NCI-H2081 treated with DMSO at 0.1 percent for 48 hours (cell line): Measurements from ENCODE around the gene STIM2.

Source experiments
- DNase-seq: peaks from one replicate; lab custom pipeline; 2025; lab: John Stamatoyannopoulos, UW

Gene STIM2

GRCh38 chr4:26900765-26901164 lies 40.1 kb downstream of the STIM2 start:
- no peak for DNase-seq

- DNase-seq: no peak
Measured at GRCh38 chr4:26905172-26905571, 44.5 kb downstream of the STIM2 start.

GRCh38 chr4:26907731-26908599 lies 47.3 kb downstream of the STIM2 start:
- no peak for DNase-seq

GRCh38 chr4:26909369-26909768 lies 48.7 kb downstream of the STIM2 start:
- DNase-seq: no peak

- DNase-seq: no peak
Measured at GRCh38 chr4:26911254-26911653, 50.6 kb downstream of the STIM2 start.

- DNase-seq: no peak
Measured at GRCh38 chr4:26912069-26912468, 51.4 kb downstream of the STIM2 start.

GRCh38 chr4:26912810-26913209 lies 52.2 kb downstream of the STIM2 start:
- DNase-seq: no peak

GRCh38 chr4:26916195-26916594 lies 55.6 kb downstream of the STIM2 start:
- DNase-seq: no peak

GRCh38 chr4:26930964-26931363 lies 70.3 kb downstream of the STIM2 start:
- no peak for DNase-seq

- no peak for DNase-seq
Measured at GRCh38 chr4:26931451-26931850, 70.8 kb downstream of the STIM2 start.

GRCh38 chr4:26931966-26932365 lies 71.3 kb downstream of the STIM2 start:
- no peak for DNase-seq

- no peak for DNase-seq
Measured at GRCh38 chr4:26935397-26935796, 74.8 kb downstream of the STIM2 start.

GRCh38 chr4:26936284-26937065 lies 75.8 kb downstream of the STIM2 start:
- DNase-seq: no peak

GRCh38 chr4:26937139-26937538 lies 76.5 kb downstream of the STIM2 start:
- no peak for DNase-seq

- DNase-seq: no peak
Measured at GRCh38 chr4:26937567-26937966, 76.9 kb downstream of the STIM2 start.

- DNase-seq: no peak
Measured at GRCh38 chr4:26938516-26938915, 77.9 kb downstream of the STIM2 start.

GRCh38 chr4:26941951-26942350 lies 81.3 kb downstream of the STIM2 start:
- no peak for DNase-seq

- no peak for DNase-seq
Measured at GRCh38 chr4:26942871-26943270, 82.2 kb downstream of the STIM2 start.

GRCh38 chr4:26943391-26943790 lies 82.8 kb downstream of the STIM2 start:
- no peak for DNase-seq

GRCh38 chr4:26945794-26946193 lies 85.2 kb downstream of the STIM2 start:
- no peak for DNase-seq

- DNase-seq: no peak
Measured at GRCh38 chr4:26947318-26947717, 86.7 kb downstream of the STIM2 start.

GRCh38 chr4:26950446-26950845 lies 89.8 kb downstream of the STIM2 start:
- DNase-seq: no peak

- no peak for DNase-seq
Measured at GRCh38 chr4:26952891-26953290, 92.2 kb downstream of the STIM2 start.
